Measurements from ENCODE around the gene GSDMA. TPM values are rescaled to one million over a fixed set of nuclear protein-coding genes. Genes with fewer than 3 reads are reported as not detected.

GSDMA gene
- total RNA-seq, 1 donor from 2014 or later, result not detected

DNA sequence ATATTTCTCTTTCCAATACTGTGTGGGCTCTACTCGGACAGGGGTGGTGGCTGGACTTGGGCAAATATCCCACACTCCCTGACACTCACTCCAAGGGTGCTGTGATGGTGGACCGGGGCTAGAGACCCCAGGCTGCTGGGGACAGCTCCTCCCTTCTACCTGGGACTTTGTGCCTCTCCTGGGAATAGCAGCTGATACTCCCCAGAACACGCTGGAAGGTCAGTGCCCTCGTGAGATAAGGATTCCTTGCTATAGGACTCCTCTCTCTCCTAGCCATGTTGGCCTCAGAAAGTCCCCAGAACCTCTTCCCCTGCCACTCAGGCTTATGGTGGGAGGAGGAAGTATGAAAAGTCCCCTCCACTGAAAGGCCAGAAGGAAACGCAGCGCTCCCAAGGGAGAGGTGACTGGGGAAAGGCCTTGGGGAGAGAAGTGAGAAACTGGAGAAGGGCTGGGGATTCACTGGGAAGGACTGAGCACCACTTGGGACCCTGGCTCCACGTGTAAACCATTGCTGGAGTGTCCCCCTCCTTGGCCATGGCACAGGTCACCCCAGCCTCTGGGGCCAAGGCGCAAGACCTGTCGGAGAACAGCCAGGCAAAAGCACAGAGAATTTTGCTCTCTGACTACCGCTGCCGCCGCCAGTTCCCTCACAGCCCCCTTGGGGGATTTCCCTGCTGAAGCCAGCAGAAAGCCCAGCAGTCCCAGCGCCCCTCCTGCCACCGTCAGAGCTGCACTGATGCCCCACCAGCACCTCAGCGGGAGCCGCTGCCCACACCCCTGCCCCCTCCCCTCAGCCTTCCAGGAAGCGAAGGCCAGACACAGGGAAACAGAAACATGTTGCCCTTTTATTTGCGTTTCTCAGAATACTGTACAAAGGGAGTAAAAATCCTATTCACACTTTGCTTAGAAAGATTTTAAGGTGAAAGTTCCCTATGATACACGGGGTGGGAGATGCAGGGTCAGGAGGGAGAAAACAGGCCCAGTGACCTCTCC is 42.3 kb upstream of the GSDMA start:
- DNase-seq (ENCODE audit: low read depth, low spot score), result no peak
- no peak for TF ChIP-seq CTCF (conservative IDR thresholded peaks at IDR 0.05)

DNA sequence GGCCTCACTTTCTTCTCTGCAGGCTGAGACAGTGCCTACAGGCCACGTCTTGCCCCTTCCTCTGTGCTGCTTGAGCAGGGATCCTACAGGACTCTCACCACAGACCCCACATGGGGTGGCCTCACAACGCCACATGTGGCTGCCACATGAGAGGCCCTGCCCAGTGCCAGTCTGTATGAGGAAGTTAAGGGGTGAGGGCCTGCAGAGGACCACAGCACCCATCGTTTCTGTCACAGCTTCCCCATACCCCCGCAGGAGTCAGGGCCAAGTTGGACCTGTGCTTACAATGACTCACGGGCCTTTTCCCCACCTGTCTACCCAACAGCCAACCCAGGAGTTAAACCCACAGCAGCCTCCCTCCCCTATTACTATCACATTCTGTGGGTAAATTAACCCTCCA is 41.5 kb upstream of the GSDMA start:
- no peaks in the 10 kb centered on the region for H3K9me3 Mint-ChIP-seq
- peaks cover 19% of the 10 kb centered on the region for H3K4me1 Mint-ChIP-seq
- DNase-seq (ENCODE audit: low read depth, low spot score), result no peak
- H3K4me3 Mint-ChIP-seq, result no peak overlapping the region
- no peak for TF ChIP-seq CTCF (conservative IDR thresholded peaks at IDR 0.05)
- H3K27ac Mint-ChIP-seq (ENCODE audit: unreplicated experiment), result peak overlapping the region; percentile 50
- H3K27me3 Mint-ChIP-seq (ENCODE audit: low read depth), result no peaks in the 10 kb centered on the region
- H3K36me3 Mint-ChIP-seq (ENCODE audit: low read depth), result peaks cover 8% of the 10 kb centered on the region

More for the DNA sequence above, 42.3 kb upstream of the GSDMA start:
- Mint-ChIP-seq H3K4me3 (no peak overlapping the region), H3K27ac (ENCODE audit: unreplicated experiment) (no peak overlapping the region), H3K4me1 (peaks cover 15% of the 10 kb centered on the region), H3K9me3 (no peaks in the 10 kb centered on the region), H3K27me3 (ENCODE audit: low read depth) (no peaks in the 10 kb centered on the region), H3K36me3 (ENCODE audit: low read depth) (peaks cover 8% of the 10 kb centered on the region)

- no peaks in the 10 kb centered on the region for H3K9me3 Mint-ChIP-seq
- H3K4me1 Mint-ChIP-seq, result peaks cover 21% of the 10 kb centered on the region
- H3K27ac Mint-ChIP-seq (ENCODE audit: unreplicated experiment), result no peak overlapping the region
- H3K4me3 Mint-ChIP-seq, result no peak overlapping the region
- DNase-seq (ENCODE audit: low read depth, low spot score), result no peak
- peaks cover 5% of the 10 kb centered on the region for H3K36me3 Mint-ChIP-seq (ENCODE audit: low read depth)
- TF ChIP-seq CTCF (conservative IDR thresholded peaks at IDR 0.05), result no peak
- H3K27me3 Mint-ChIP-seq (ENCODE audit: low read depth), result no peaks in the 10 kb centered on the region
Observed at GRCh38 chr17:39922006-39922405, 40.8 kb upstream of the GSDMA start.

- TF ChIP-seq CTCF (conservative IDR thresholded peaks at IDR 0.05), result no peak
- Mint-ChIP-seq H3K27me3 (ENCODE audit: low read depth) (no peaks in the 10 kb centered on the region), H3K4me3 (peak overlapping the region; percentile 27), H3K36me3 (ENCODE audit: low read depth) (peaks cover 4% of the 10 kb centered on the region), H3K27ac (ENCODE audit: unreplicated experiment) (peak overlapping the region; percentile 19), H3K9me3 (no peaks in the 10 kb centered on the region), H3K4me1 (peaks cover 30% of the 10 kb centered on the region)
- no peak for DNase-seq (ENCODE audit: low read depth, low spot score)
Observed at GRCh38 chr17:39923230-39923629, 39.6 kb upstream of the GSDMA start.

- peak; percentile 32 for DNase-seq (ENCODE audit: low read depth, low spot score)
- H3K27ac Mint-ChIP-seq (ENCODE audit: unreplicated experiment), result peak overlapping the region; percentile 81
Observed at GRCh38 chr17:39923836-39924690, 38.7 kb upstream of the GSDMA start.

More at GRCh38 chr17:39923836-39924690, 38.7 kb upstream of the GSDMA start:
- Mint-ChIP-seq H3K9me3 (no peaks in the 10 kb centered on the region), H3K27me3 (ENCODE audit: low read depth) (no peaks in the 10 kb centered on the region), H3K36me3 (ENCODE audit: low read depth) (peaks cover 2% of the 10 kb centered on the region), H3K4me3 (peak overlapping the region; percentile 94), H3K4me1 (peaks cover 33% of the 10 kb centered on the region)
- peak; percentile 37 for TF ChIP-seq CTCF (conservative IDR thresholded peaks at IDR 0.05)
